Measurements from ENCODE around the gene TPPP2. TPM values are rescaled to one million over a fixed set of nuclear protein-coding genes. Genes with fewer than 3 reads are reported as not detected.
A peak's percentile ranks its signal among the peaks of the same experiment; 100 is the strongest.

The TPPP2 gene
- total RNA-seq, 1 donor from 2014 or later: not detected

DNA sequence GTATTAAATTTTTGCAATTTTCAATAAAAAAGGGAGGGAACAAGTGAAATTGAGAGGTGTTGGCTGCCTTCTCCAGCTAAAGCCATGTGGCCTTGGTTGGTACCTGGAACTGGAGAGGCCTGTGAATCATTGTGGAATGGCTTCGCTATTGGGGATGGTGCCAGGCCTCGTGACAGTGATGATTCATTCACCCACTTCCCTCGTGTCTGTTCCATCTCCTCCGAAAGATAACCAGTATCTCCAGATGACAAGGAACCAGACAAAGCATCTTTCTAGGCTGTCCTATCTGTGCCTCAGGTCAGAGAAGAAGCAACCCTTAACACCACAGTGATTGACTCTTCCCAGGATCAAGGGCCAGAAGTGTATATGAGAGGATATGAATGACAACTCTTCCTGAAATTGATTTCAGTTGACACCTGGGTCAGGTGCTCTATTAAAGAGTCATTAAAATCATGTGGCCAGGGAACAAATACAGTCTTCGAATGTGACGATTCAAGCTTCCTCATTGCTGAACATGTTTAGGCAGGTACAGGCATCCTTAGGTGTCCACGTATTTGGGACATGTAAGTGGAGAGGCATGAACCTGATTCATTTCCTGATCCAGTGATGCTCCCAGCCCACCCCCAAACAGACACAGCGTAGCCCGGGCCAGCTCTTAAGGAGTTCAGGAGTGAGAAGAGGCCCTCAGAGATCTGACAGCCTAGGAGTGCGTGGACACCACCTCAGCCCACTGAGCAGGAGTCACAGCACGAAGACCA is 11.8 kb downstream of the TPPP2 start, which contains the start of gene RNASE7:
Gene RNASE7 (plus strand): TSS at position 687 of the 758 bp plus-strand sequence. CDS start 631 bp downstream, outside the sequence.
- Histone ChIP-seq H3K4me1 (peaks cover 48% of the 10 kb centered on the region), H3K9me3 (no peaks in the 10 kb centered on the region), H3K27ac (peak within 1 kb of the TSS; percentile 31), H3K4me3 (no peak within 1 kb of the TSS), H3K27me3 (no peaks in the 10 kb centered on the region), H3K36me3 (no peaks in the 10 kb centered on the region)
- DNase-seq (ENCODE audit: extremely low spot score in 2 of 2): no peak
- intact Hi-C loops (cut with DNase I): loop anchor here (2.0 to 5.0 kb wide), 2 partner anchors 27 to 40 kb away; no protein-coding TSS in a partner anchor
- TF ChIP-seq POLR2A (IDR thresholded peaks at IDR 0.05) (no peak), POLR2AphosphoS5 (IDR thresholded peaks at IDR 0.05; ENCODE audit: insufficient read depth in 1 of 2, low read depth in 1 of 2) (peak in 1 of 2 donors; percentile 77)

DNA sequence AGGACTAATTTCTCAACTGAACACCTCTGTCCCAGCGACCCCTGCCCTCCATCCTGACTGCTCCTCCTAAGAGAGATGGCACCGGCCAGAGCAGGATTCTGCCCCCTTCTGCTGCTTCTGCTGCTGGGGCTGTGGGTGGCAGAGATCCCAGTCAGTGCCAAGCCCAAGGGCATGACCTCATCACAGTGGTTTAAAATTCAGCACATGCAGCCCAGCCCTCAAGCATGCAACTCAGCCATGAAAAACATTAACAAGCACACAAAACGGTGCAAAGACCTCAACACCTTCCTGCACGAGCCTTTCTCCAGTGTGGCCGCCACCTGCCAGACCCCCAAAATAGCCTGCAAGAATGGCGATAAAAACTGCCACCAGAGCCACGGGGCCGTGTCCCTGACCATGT is 12.9 kb downstream of the TPPP2 start:
- peaks cover 43% of the 10 kb centered on the region for H3K4me1 ChIP-seq
- H3K27ac ChIP-seq: no peak overlapping the region
- intact Hi-C loops (cut with DNase I): loop anchor here (5.0 kb wide), 1 partner anchor 41 kb away; no protein-coding TSS in a partner anchor

GRCh38 chr14:21043387-21043973 is 13.5 kb downstream of the TPPP2 start:
- H3K4me1 ChIP-seq: peaks cover 38% of the 10 kb centered on the region
- no peak for TF ChIP-seq CTCF (IDR thresholded peaks at IDR 0.05)
- intact Hi-C loops (cut with DNase I): loop anchor here (5.0 kb wide), 1 partner anchor 41 kb away; no protein-coding TSS in a partner anchor

More for the DNA sequence above, 12.9 kb downstream of the TPPP2 start:
- no peaks in the 10 kb centered on the region for H3K36me3 ChIP-seq
- H3K4me3 ChIP-seq: no peak overlapping the region
- H3K9me3 ChIP-seq: no peaks in the 10 kb centered on the region
- no peaks in the 10 kb centered on the region for H3K27me3 ChIP-seq
- TF ChIP-seq POLR2A (IDR thresholded peaks at IDR 0.05): no peak
- TF ChIP-seq CTCF (IDR thresholded peaks at IDR 0.05): no peak
- TF ChIP-seq POLR2AphosphoS5 (IDR thresholded peaks at IDR 0.05; ENCODE audit: insufficient read depth in 1 of 2, low read depth in 1 of 2): no peak
- DNase-seq (ENCODE audit: extremely low spot score in 2 of 2): no peak

DNA sequence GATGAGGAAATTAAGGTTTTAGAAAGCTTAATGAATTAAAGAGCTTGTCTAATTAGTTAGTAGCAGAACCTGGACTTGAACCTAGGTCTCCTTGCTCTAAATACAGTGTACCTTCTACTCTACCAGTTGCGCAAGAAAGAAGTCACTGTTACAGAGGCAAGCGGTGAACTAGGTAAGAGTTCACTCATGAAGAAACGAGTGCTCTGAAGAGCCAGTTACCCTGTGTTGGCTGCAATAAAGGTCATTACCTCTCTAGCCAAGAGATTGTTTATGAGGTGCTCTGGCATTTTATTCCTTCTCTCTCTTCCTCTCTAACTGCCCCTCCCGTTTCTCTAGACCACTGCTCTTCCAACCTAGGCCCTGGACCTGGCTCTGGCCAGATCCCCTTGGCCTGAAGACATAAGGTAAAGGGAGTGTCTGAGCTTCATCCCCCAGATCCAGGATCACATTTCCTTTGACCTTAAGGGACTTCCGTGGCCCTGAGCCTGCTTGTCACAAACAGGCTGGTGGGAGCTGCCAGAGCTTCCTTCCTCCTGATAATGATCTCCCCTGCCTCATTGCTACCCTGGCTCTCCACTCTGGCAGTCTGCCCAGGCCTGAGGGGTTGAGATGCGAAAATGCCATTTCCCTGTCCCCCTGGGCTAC is 14.1 kb downstream of the TPPP2 start:
- Histone ChIP-seq H3K27ac (no peak overlapping the region), H3K27me3 (no peaks in the 10 kb centered on the region), H3K36me3 (no peaks in the 10 kb centered on the region), H3K4me1 (peaks cover 31% of the 10 kb centered on the region), H3K9me3 (no peaks in the 10 kb centered on the region), H3K4me3 (no peak overlapping the region)
- intact Hi-C loops (cut with DNase I): loop anchor here (5.0 kb wide), 1 partner anchor 42 kb away; no protein-coding TSS in a partner anchor
- no peak for TF ChIP-seq CTCF (IDR thresholded peaks at IDR 0.05)
- TF ChIP-seq POLR2AphosphoS5 (IDR thresholded peaks at IDR 0.05; ENCODE audit: insufficient read depth in 1 of 2, low read depth in 1 of 2): no peak
- TF ChIP-seq POLR2A (IDR thresholded peaks at IDR 0.05): no peak
- DNase-seq (ENCODE audit: extremely low spot score in 2 of 2): no peak

More at GRCh38 chr14:21043387-21043973, 13.5 kb downstream of the TPPP2 start:
- H3K27ac ChIP-seq: no peak overlapping the region
- H3K27me3 ChIP-seq: no peaks in the 10 kb centered on the region
- H3K9me3 ChIP-seq: no peaks in the 10 kb centered on the region
- no peak for DNase-seq (ENCODE audit: extremely low spot score in 2 of 2)
- H3K36me3 ChIP-seq: no peaks in the 10 kb centered on the region
- no peak overlapping the region for H3K4me3 ChIP-seq

DNA sequence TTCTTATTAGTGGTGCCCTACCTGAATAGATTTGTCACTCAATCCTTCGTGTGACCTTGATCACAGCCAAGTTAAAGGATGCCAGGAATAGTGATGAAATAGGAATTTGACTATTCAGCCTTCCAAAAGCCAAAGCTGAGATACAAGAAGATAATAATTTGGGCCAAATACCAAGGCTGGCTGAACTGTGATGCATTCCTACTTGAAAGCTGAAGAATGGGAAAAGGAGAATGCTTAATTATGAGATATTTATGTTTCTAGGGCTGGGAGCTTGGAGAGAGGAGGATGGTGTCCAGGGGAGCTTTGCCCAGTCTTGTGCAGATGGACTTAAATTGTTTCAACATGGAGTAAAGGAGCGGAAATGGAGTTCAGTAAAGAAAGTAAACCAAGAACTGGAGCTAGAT is 17.4 kb downstream of the TPPP2 start:
- intact Hi-C loops (cut with DNase I): no loop called here
- Histone ChIP-seq H3K9me3 (no peaks in the 10 kb centered on the region), H3K27me3 (no peaks in the 10 kb centered on the region), H3K4me3 (no peak overlapping the region), H3K36me3 (no peaks in the 10 kb centered on the region), H3K27ac (no peak overlapping the region), H3K4me1 (peaks cover 15% of the 10 kb centered on the region)
- DNase-seq (ENCODE audit: extremely low spot score in 2 of 2): no peak
- TF ChIP-seq POLR2A (IDR thresholded peaks at IDR 0.05) (no peak), CTCF (IDR thresholded peaks at IDR 0.05) (no peak), POLR2AphosphoS5 (IDR thresholded peaks at IDR 0.05; ENCODE audit: insufficient read depth in 1 of 2, low read depth in 1 of 2) (no peak)
